Measurements from ENCODE around the gene SVEP1.

- no peak for TF ChIP-seq CTCF (IDR thresholded peaks at IDR 0.05; ENCODE audit: low read depth, low read length)
- TF ChIP-seq MAX (IDR thresholded peaks at IDR 0.05; ENCODE audit: low read depth, low read length) = no peak
Measured at GRCh38 chr9:110364451-110364850, 215.1 kb downstream of the SVEP1 start.
